Prostate gland (tissue), 2 donors: ENCODE measurements around the gene CNNM1. TPM values are rescaled to one million over a fixed set of nuclear protein-coding genes. Genes with fewer than 3 reads are reported as not detected.

Experiments
- DNase-seq: peaks from one replicate; pipeline ENCODE4 v3.0.0-alpha.2; 2019; ENCODE audit warnings: low spot score
- H3K27ac ChIP-seq, 2 donors: fragments of 200-600 bp; sonication (generic); 2 replicates each; pipeline ENCODE4 v1.5.1; 2017 to 2019
- H3K27me3 ChIP-seq: fragments of 200-600 bp; sonication (generic); replicated peaks from 2 replicates; pipeline ENCODE4 v1.5.1; 2019; ENCODE audit not compliant: insufficient read depth
- H3K36me3 ChIP-seq, 2 donors: fragments of 200-600 bp; sonication (generic); 1 replicate in 1 of 2; 2 replicates in 1 of 2; pipeline versions ENCODE4 v1.5.1 to v1.8.1; 2017 to 2019
- H3K4me1 ChIP-seq: fragments of 200-600 bp; sonication (generic); replicated peaks from 2 replicates; pipeline ENCODE4 v1.5.1; 2019
- H3K4me3 ChIP-seq, 2 donors: fragments of 200-600 bp; sonication (generic); 2 replicates each; pipeline ENCODE4 v1.5.1; 2017 to 2019
- H3K9me3 ChIP-seq: fragments of 200-600 bp; sonication (generic); 2 replicates; pipeline ENCODE4 v1.5.1; 2017
- CTCF ChIP-seq, 4 experiments: fragments of 200-600 bp in 2 of 4; fragments of 450-650 bp in 2 of 4; sonication (generic) in 2 of 4; IDR thresholded peaks; 1 replicate in 3 of 4; 2 replicates in 1 of 4; pipeline ENCODE4 v1.5.1; 2016 to 2019; ENCODE audit warnings: antibody characterized with exemption in 4 of 4, mild to moderate bottlenecking in 2 of 4, moderate library complexity in 2 of 4
- POLR2A ChIP-seq: fragments of 450-650 bp; IDR thresholded peaks from one replicate; pipeline ENCODE4 v1.6.1; 2016; ENCODE audit warnings: antibody characterized with exemption, mild to moderate bottlenecking
- POLR2AphosphoS5 ChIP-seq: sonication (generic); formaldehyde crosslinking; IDR thresholded peaks from one replicate; pipeline ENCODE4 v1.6.1; 2017; ENCODE audit warnings: antibody characterized with exemption
- WGBS: methylation state at CpG from one replicate; pipeline ENCODE4 v1.1.5; 2018; 5-methylcytosine and 5-hydroxymethylcytosine counted together
- intact Hi-C: fragments of 100-400 bp; cut with DNase I; formaldehyde crosslinking; loops from one replicate; pipeline ENCODE4 v1.14.2; 2022
- total RNA-seq, 2 donors: library from RNA; depleted of rRNA; stranded (reverse); fragments of >200 nt; gene quantifications; one replicate each; pipeline ENCODE4 v1.1.0, GENCODE V29; 2016

CNNM1 gene
- total RNA-seq, 2 donors from 2014 or later: 4.2 to 36.1 TPM

GRCh38 chr10:99426689-99427088 is 97.5 kb downstream of the CNNM1 start:
- WGBS: 50% methylated on average over 3 of the region's 3 CpGs
- no peaks in the 10 kb centered on the region for H3K27me3 ChIP-seq
- H3K4me1 ChIP-seq: peaks cover 2% of the 10 kb centered on the region
- TF ChIP-seq POLR2A: no peak
- no peaks in the 10 kb centered on the region for H3K9me3 ChIP-seq
- no peak for DNase-seq
- intact Hi-C loops: no loop called here
- no peak overlapping the region for H3K27ac ChIP-seq
- no peaks in the 10 kb centered on the region for H3K36me3 ChIP-seq
- no peak overlapping the region for H3K4me3 ChIP-seq

- no peak for DNase-seq
- Histone ChIP-seq H3K4me3 (no peak overlapping the region), H3K27ac (no peak overlapping the region), H3K27me3 (no peaks in the 10 kb centered on the region), H3K9me3 (no peaks in the 10 kb centered on the region), H3K4me1 (peaks cover 7% of the 10 kb centered on the region), H3K36me3 (no peaks in the 10 kb centered on the region)
- TF ChIP-seq POLR2AphosphoS5 (no peak), POLR2A (no peak), CTCF (IDR thresholded peaks at IDR 0.05) (no peak)
- intact Hi-C loops: no loop called here
- WGBS: 93% methylated on average over 4 of the region's 4 CpGs
These were observed 98.5 kb downstream of the CNNM1 start for GRCh38 chr10:99427566-99428190.

- no peak for DNase-seq
- H3K9me3 ChIP-seq: no peaks in the 10 kb centered on the region
- intact Hi-C loops: loop anchor here (2.0 kb wide), 1 partner anchor 191 kb away; the partner anchor contains the start of gene SLC25A28
- H3K36me3 ChIP-seq: no peaks in the 10 kb centered on the region
- H3K4me1 ChIP-seq: peaks cover 7% of the 10 kb centered on the region
- WGBS: 19% methylated on average over 6 of the region's 6 CpGs
- H3K27me3 ChIP-seq: no peaks in the 10 kb centered on the region
- no peak for TF ChIP-seq POLR2AphosphoS5
- TF ChIP-seq CTCF (IDR thresholded peaks at IDR 0.05): no peak
- TF ChIP-seq POLR2A: no peak
- peak overlapping the region in 1 of 2 donors; percentile 72 for H3K27ac ChIP-seq
- H3K4me3 ChIP-seq: peak overlapping the region; percentile 66 to 89
These were observed 100.5 kb downstream of the CNNM1 start for GRCh38 chr10:99429517-99430095.

- Histone ChIP-seq H3K27ac (peak overlapping the region; percentile 72 to 87), H3K27me3 (no peaks in the 10 kb centered on the region), H3K4me3 (peak overlapping the region; percentile 66 to 89), H3K9me3 (no peaks in the 10 kb centered on the region), H3K36me3 (no peaks in the 10 kb centered on the region), H3K4me1 (peaks cover 7% of the 10 kb centered on the region)
- WGBS: 4% methylated on average over 14 of the region's 14 CpGs
- intact Hi-C loops: loop anchor here (2.0 kb wide), 1 partner anchor 191 kb away; the partner anchor contains the start of gene SLC25A28
- no peak for DNase-seq
- TF ChIP-seq POLR2AphosphoS5 (no peak), POLR2A (no peak), CTCF (IDR thresholded peaks at IDR 0.05) (no peak)
These were observed 100.9 kb downstream of the CNNM1 start for GRCh38 chr10:99430116-99430450.

GRCh38 chr10:99430451-99431189 is 101.5 kb downstream of the CNNM1 start, which contains the start of gene GOT1:
Gene GOT1 (minus strand): TSS chr10:99430624. CDS start chr10:99430565, 59 bp downstream.
- Histone ChIP-seq H3K9me3 (no peaks in the 10 kb centered on the region), H3K27ac (peak within 1 kb of the TSS; percentile 87 to 93), H3K4me3 (peak within 1 kb of the TSS; percentile 66 to 89), H3K4me1 (peaks cover 7% of the 10 kb centered on the region), H3K36me3 (no peaks in the 10 kb centered on the region), H3K27me3 (no peaks in the 10 kb centered on the region)
- peak; percentile 98 for DNase-seq
- intact Hi-C loops: loop anchor here (2.0 kb wide), 1 partner anchor 190 kb away; the partner anchor contains the start of gene SLC25A28
- TF ChIP-seq CTCF (IDR thresholded peaks at IDR 0.05) (no peak), POLR2AphosphoS5 (peak; percentile 99), POLR2A (peak; percentile 42)
- WGBS: under 1% methylated on average over 59 of the region's 59 CpGs
